ENCODE measurements around the gene KAT7.
A peak's percentile ranks its signal among the peaks of the same experiment; 100 is the strongest.

KAT7 gene

GRCh38 chr17:49866882-49867413 lies 78.5 kb downstream of the KAT7 start:
- no peak overlapping the region for H3K4me3 ChIP-seq (ENCODE audit: low read length)
- H3K27me3 ChIP-seq (ENCODE audit: control insufficient read depth, insufficient read depth, low read length): no peaks in the 10 kb centered on the region
- no peak overlapping the region for H3K27ac ChIP-seq (ENCODE audit: low read length)
- H3K9ac ChIP-seq (ENCODE audit: low read length): no peak overlapping the region
- peaks cover 18% of the 10 kb centered on the region for H3K4me1 ChIP-seq (ENCODE audit: control insufficient read depth, low read depth, low read length)
- H3K9me3 ChIP-seq (ENCODE audit: control insufficient read depth, low read depth, low read length): no peaks in the 10 kb centered on the region
- H3K36me3 ChIP-seq (ENCODE audit: control insufficient read depth, low read depth, low read length): no peaks in the 10 kb centered on the region

- Histone ChIP-seq H3K4me3 (ENCODE audit: low read length) (no peak overlapping the region), H3K27ac (ENCODE audit: low read length) (no peak overlapping the region), H3K27me3 (ENCODE audit: control insufficient read depth, insufficient read depth, low read length) (no peaks in the 10 kb centered on the region), H3K9ac (ENCODE audit: low read length) (no peak overlapping the region), H3K36me3 (ENCODE audit: control insufficient read depth, low read depth, low read length) (no peaks in the 10 kb centered on the region), H3K4me1 (ENCODE audit: control insufficient read depth, low read depth, low read length) (peaks cover 18% of the 10 kb centered on the region), H3K9me3 (ENCODE audit: control insufficient read depth, low read depth, low read length) (no peaks in the 10 kb centered on the region)
These were observed 80.5 kb downstream of the KAT7 start for GRCh38 chr17:49869038-49869374.

- Histone ChIP-seq H3K27ac (ENCODE audit: low read length) (no peak overlapping the region), H3K9ac (ENCODE audit: low read length) (no peak overlapping the region), H3K4me1 (ENCODE audit: control insufficient read depth, low read depth, low read length) (peaks cover 11% of the 10 kb centered on the region), H3K9me3 (ENCODE audit: control insufficient read depth, low read depth, low read length) (no peaks in the 10 kb centered on the region), H3K4me3 (ENCODE audit: low read length) (no peak overlapping the region), H3K27me3 (ENCODE audit: control insufficient read depth, insufficient read depth, low read length) (no peaks in the 10 kb centered on the region), H3K36me3 (ENCODE audit: control insufficient read depth, low read depth, low read length) (no peaks in the 10 kb centered on the region)
These were observed 81.8 kb downstream of the KAT7 start for GRCh38 chr17:49870298-49870697.

- Histone ChIP-seq H3K4me1 (ENCODE audit: control insufficient read depth, low read depth, low read length) (peaks cover 3% of the 10 kb centered on the region), H3K27me3 (ENCODE audit: control insufficient read depth, insufficient read depth, low read length) (no peaks in the 10 kb centered on the region), H3K4me3 (ENCODE audit: low read length) (no peak overlapping the region), H3K36me3 (ENCODE audit: control insufficient read depth, low read depth, low read length) (no peaks in the 10 kb centered on the region), H3K9me3 (ENCODE audit: control insufficient read depth, low read depth, low read length) (no peaks in the 10 kb centered on the region), H3K27ac (ENCODE audit: low read length) (no peak overlapping the region), H3K9ac (ENCODE audit: low read length) (no peak overlapping the region)
These were observed 82.7 kb downstream of the KAT7 start for GRCh38 chr17:49871211-49871610.

GRCh38 chr17:49872754-49873377 lies 84.4 kb downstream of the KAT7 start:
- Histone ChIP-seq H3K27me3 (ENCODE audit: control insufficient read depth, insufficient read depth, low read length) (no peaks in the 10 kb centered on the region), H3K27ac (ENCODE audit: low read length) (no peak overlapping the region), H3K9ac (ENCODE audit: low read length) (no peak overlapping the region), H3K36me3 (ENCODE audit: control insufficient read depth, low read depth, low read length) (no peaks in the 10 kb centered on the region), H3K4me1 (ENCODE audit: control insufficient read depth, low read depth, low read length) (no peaks in the 10 kb centered on the region), H3K4me3 (ENCODE audit: low read length) (no peak overlapping the region), H3K9me3 (ENCODE audit: control insufficient read depth, low read depth, low read length) (no peaks in the 10 kb centered on the region)

GRCh38 chr17:49873466-49873865 lies 85.0 kb downstream of the KAT7 start:
- H3K9ac ChIP-seq (ENCODE audit: low read length): no peak overlapping the region
- H3K9me3 ChIP-seq (ENCODE audit: control insufficient read depth, low read depth, low read length): no peaks in the 10 kb centered on the region
- no peak overlapping the region for H3K4me3 ChIP-seq (ENCODE audit: low read length)
- H3K4me1 ChIP-seq (ENCODE audit: control insufficient read depth, low read depth, low read length): no peaks in the 10 kb centered on the region
- H3K27ac ChIP-seq (ENCODE audit: low read length): no peak overlapping the region
- no peaks in the 10 kb centered on the region for H3K36me3 ChIP-seq (ENCODE audit: control insufficient read depth, low read depth, low read length)
- no peaks in the 10 kb centered on the region for H3K27me3 ChIP-seq (ENCODE audit: control insufficient read depth, insufficient read depth, low read length)

- Histone ChIP-seq H3K27me3 (ENCODE audit: control insufficient read depth, insufficient read depth, low read length) (peaks cover 3% of the 10 kb centered on the region), H3K4me3 (ENCODE audit: low read length) (no peak overlapping the region), H3K36me3 (ENCODE audit: control insufficient read depth, low read depth, low read length) (no peaks in the 10 kb centered on the region), H3K9ac (ENCODE audit: low read length) (no peak overlapping the region), H3K4me1 (ENCODE audit: control insufficient read depth, low read depth, low read length) (no peaks in the 10 kb centered on the region), H3K9me3 (ENCODE audit: control insufficient read depth, low read depth, low read length) (no peaks in the 10 kb centered on the region), H3K27ac (ENCODE audit: low read length) (no peak overlapping the region)
These were observed 85.4 kb downstream of the KAT7 start for GRCh38 chr17:49873926-49874325.

- Histone ChIP-seq H3K36me3 (ENCODE audit: control insufficient read depth, low read depth, low read length) (no peaks in the 10 kb centered on the region), H3K27ac (ENCODE audit: low read length) (no peak overlapping the region), H3K4me3 (ENCODE audit: low read length) (no peak overlapping the region), H3K9me3 (ENCODE audit: control insufficient read depth, low read depth, low read length) (no peaks in the 10 kb centered on the region), H3K27me3 (ENCODE audit: control insufficient read depth, insufficient read depth, low read length) (peaks cover 13% of the 10 kb centered on the region), H3K4me1 (ENCODE audit: control insufficient read depth, low read depth, low read length) (peaks cover 4% of the 10 kb centered on the region), H3K9ac (ENCODE audit: low read length) (no peak overlapping the region)
These were observed 86.4 kb downstream of the KAT7 start for GRCh38 chr17:49874911-49875310.

- no peaks in the 10 kb centered on the region for H3K9me3 ChIP-seq (ENCODE audit: control insufficient read depth, low read depth, low read length)
- peaks cover 14% of the 10 kb centered on the region for H3K27me3 ChIP-seq (ENCODE audit: control insufficient read depth, insufficient read depth, low read length)
- no peaks in the 10 kb centered on the region for H3K36me3 ChIP-seq (ENCODE audit: control insufficient read depth, low read depth, low read length)
- H3K9ac ChIP-seq (ENCODE audit: low read length): no peak overlapping the region
- H3K27ac ChIP-seq (ENCODE audit: low read length): no peak overlapping the region
- H3K4me1 ChIP-seq (ENCODE audit: control insufficient read depth, low read depth, low read length): peaks cover 5% of the 10 kb centered on the region
- H3K4me3 ChIP-seq (ENCODE audit: low read length): no peak overlapping the region
These were observed 87.2 kb downstream of the KAT7 start for GRCh38 chr17:49875685-49876084.

GRCh38 chr17:49878931-49879904 lies 90.7 kb downstream of the KAT7 start:
- H3K27me3 ChIP-seq (ENCODE audit: control insufficient read depth, insufficient read depth, low read length): peaks cover 22% of the 10 kb centered on the region
- H3K36me3 ChIP-seq (ENCODE audit: control insufficient read depth, low read depth, low read length): no peaks in the 10 kb centered on the region
- no peak overlapping the region for H3K9ac ChIP-seq (ENCODE audit: low read length)
- no peaks in the 10 kb centered on the region for H3K9me3 ChIP-seq (ENCODE audit: control insufficient read depth, low read depth, low read length)
- peaks cover 10% of the 10 kb centered on the region for H3K4me1 ChIP-seq (ENCODE audit: control insufficient read depth, low read depth, low read length)
- no peak overlapping the region for H3K27ac ChIP-seq (ENCODE audit: low read length)
- H3K4me3 ChIP-seq (ENCODE audit: low read length): no peak overlapping the region

GRCh38 chr17:49880291-49881053 lies 92.0 kb downstream of the KAT7 start:
- no peak overlapping the region for H3K27ac ChIP-seq (ENCODE audit: low read length)
- no peaks in the 10 kb centered on the region for H3K36me3 ChIP-seq (ENCODE audit: control insufficient read depth, low read depth, low read length)
- no peak overlapping the region for H3K9ac ChIP-seq (ENCODE audit: low read length)
- peaks cover 22% of the 10 kb centered on the region for H3K27me3 ChIP-seq (ENCODE audit: control insufficient read depth, insufficient read depth, low read length)
- H3K9me3 ChIP-seq (ENCODE audit: control insufficient read depth, low read depth, low read length): no peaks in the 10 kb centered on the region
- peaks cover 10% of the 10 kb centered on the region for H3K4me1 ChIP-seq (ENCODE audit: control insufficient read depth, low read depth, low read length)
- peak overlapping the region; percentile 56 for H3K4me3 ChIP-seq (ENCODE audit: low read length)

Measured in iPS-18a (cell line).